ENCODE results near the gene EDC3.

- no peak for TF ChIP-seq POLR2A (IDR thresholded peaks at IDR 0.05)
- TF ChIP-seq CTCF (IDR thresholded peaks at IDR 0.05) = no peak
These were observed 54.7 kb downstream of the EDC3 start for GRCh38 chr15:74641151-74641550.
